ENCODE results near the gene CHKA.
A peak's percentile ranks its signal among the peaks of the same experiment; 100 is the strongest.

CHKA gene

GRCh38 chr11:68057807-68058206, 63.4 kb downstream of the CHKA start:
- no peak for DNase-seq
- TF ChIP-seq GATA1 (IDR thresholded peaks at IDR 0.05; ENCODE audit: low read depth, low read length) (no peak), POLR2A (IDR thresholded peaks at IDR 0.05; ENCODE audit: low read length) (no peak)

- DNase-seq = no peak
- no peak for TF ChIP-seq POLR2A (IDR thresholded peaks at IDR 0.05; ENCODE audit: low read length)
- no peak for TF ChIP-seq GATA1 (IDR thresholded peaks at IDR 0.05; ENCODE audit: low read depth, low read length)
Observed at GRCh38 chr11:68056317-68057285, 64.6 kb downstream of the CHKA start.

- no peak for TF ChIP-seq GATA1 (IDR thresholded peaks at IDR 0.05; ENCODE audit: low read depth, low read length)
- TF ChIP-seq POLR2A (IDR thresholded peaks at IDR 0.05; ENCODE audit: low read length) = peak; percentile 18
- DNase-seq = no peak
Observed at GRCh38 chr11:68053981-68054812, 67.0 kb downstream of the CHKA start.

GRCh38 chr11:68053117-68053516, 68.1 kb downstream of the CHKA start:
- DNase-seq = no peak
- TF ChIP-seq GATA1 (IDR thresholded peaks at IDR 0.05; ENCODE audit: low read depth, low read length) (no peak), POLR2A (IDR thresholded peaks at IDR 0.05; ENCODE audit: low read length) (no peak)

GRCh38 chr11:68052137-68052873, 68.9 kb downstream of the CHKA start:
- TF ChIP-seq POLR2A (IDR thresholded peaks at IDR 0.05; ENCODE audit: low read length) (no peak), GATA1 (IDR thresholded peaks at IDR 0.05; ENCODE audit: low read depth, low read length) (no peak)
- no peak for DNase-seq

- no peak for DNase-seq
- TF ChIP-seq POLR2A (IDR thresholded peaks at IDR 0.05; ENCODE audit: low read length) (no peak), GATA1 (IDR thresholded peaks at IDR 0.05; ENCODE audit: low read depth, low read length) (no peak)
Observed at GRCh38 chr11:68051191-68052136, 69.7 kb downstream of the CHKA start.

- no peak for TF ChIP-seq GATA1 (IDR thresholded peaks at IDR 0.05; ENCODE audit: low read depth, low read length)
- TF ChIP-seq POLR2A (IDR thresholded peaks at IDR 0.05; ENCODE audit: low read length) = no peak
- DNase-seq = no peak
Observed at GRCh38 chr11:68050371-68050841, 70.8 kb downstream of the CHKA start.

- TF ChIP-seq POLR2A (IDR thresholded peaks at IDR 0.05; ENCODE audit: low read length) = no peak
- TF ChIP-seq GATA1 (IDR thresholded peaks at IDR 0.05; ENCODE audit: low read depth, low read length) = no peak
- no peak for DNase-seq
Observed at GRCh38 chr11:68049509-68050370, 71.4 kb downstream of the CHKA start.

GRCh38 chr11:68048681-68049508, 72.3 kb downstream of the CHKA start:
- no peak for DNase-seq
- TF ChIP-seq GATA1 (IDR thresholded peaks at IDR 0.05; ENCODE audit: low read depth, low read length) = no peak
- no peak for TF ChIP-seq POLR2A (IDR thresholded peaks at IDR 0.05; ENCODE audit: low read length)

- TF ChIP-seq POLR2A (IDR thresholded peaks at IDR 0.05; ENCODE audit: low read length) = no peak
- no peak for TF ChIP-seq GATA1 (IDR thresholded peaks at IDR 0.05; ENCODE audit: low read depth, low read length)
- DNase-seq = no peak
Observed at GRCh38 chr11:68047437-68048290, 73.5 kb downstream of the CHKA start.
